ENCODE data around the gene DCAF4L1.

Gene DCAF4L1

GRCh38 chr4:41985151-41985550 lies 3.6 kb downstream of the DCAF4L1 start:
- TF ChIP-seq CTCF (IDR thresholded peaks at IDR 0.05; ENCODE audit: borderline replicate concordance, insufficient read depth, low read depth, low read length): no peak
- no peak overlapping the region for H3K4me3 ChIP-seq (ENCODE audit: low read depth, low read length)

DNA sequence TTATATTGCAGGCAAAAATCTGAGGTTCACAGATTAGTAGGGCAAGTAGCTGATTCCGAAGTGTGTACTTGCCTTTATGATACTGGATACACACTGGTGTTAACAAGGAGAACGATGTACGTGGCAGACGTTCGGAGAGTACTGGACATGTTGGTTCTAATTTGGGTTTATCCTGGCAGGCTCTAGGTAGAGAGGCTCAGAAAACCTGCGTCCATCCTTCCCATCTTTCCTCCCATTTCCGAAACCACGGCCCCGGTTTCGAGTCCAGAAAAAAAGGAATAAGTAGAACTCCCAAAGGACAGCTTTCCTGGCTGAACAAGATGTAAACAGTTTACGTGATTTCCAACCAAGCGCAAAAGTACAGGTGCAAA lies 8.4 kb downstream of the DCAF4L1 start:
- peak overlapping the region; percentile 97 for H3K4me3 ChIP-seq (ENCODE audit: low read depth, low read length)
- no peak for TF ChIP-seq CTCF (IDR thresholded peaks at IDR 0.05; ENCODE audit: borderline replicate concordance, insufficient read depth, low read depth, low read length)

DNA sequence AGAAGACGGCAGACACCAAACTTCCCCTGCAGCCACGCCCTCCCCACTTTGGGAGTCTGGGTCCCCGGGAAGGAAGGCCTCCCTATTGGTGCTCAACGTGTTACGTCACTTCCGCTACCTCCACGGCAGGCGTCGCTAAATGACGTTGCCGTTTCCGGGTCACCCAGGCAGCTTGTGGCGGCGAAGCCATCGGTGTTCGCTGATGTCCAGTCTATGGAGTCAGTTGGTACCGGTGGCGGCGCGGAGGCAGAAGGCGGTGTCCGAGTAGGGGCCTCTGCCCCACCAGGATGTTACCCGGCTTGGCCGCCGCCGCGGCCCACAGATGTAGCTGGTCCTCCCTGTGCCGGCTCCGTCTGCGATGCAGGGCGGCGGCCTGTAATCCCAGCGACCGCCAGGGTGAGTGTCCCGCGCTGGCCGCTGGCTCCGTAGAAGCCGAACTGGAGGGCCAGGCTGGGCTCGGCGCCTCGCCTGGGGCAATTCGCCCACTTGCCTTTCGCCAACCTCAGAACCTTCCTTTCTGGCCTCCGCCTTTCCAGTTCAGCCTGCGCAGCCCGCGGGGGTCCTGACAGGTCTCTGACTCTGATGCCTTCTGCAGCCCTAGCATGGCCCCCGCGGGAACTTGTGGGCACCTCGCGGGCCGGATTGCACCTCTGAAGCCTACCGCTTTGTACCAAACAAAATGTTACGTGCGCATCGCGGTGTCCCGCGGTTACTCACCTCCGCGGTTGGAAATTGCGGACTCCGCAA lies 9.0 kb downstream of the DCAF4L1 start, which contains the start of gene SLC30A9:
TSS of gene SLC30A9 (plus strand) at position 166 of the 747 bp plus-strand sequence. CDS start at position 288, 122 bp downstream.
- TF ChIP-seq CTCF (IDR thresholded peaks at IDR 0.05; ENCODE audit: borderline replicate concordance, insufficient read depth, low read depth, low read length): peak; percentile 43; the same call in 1 of the 2 replicates
- H3K4me3 ChIP-seq (ENCODE audit: low read depth, low read length): peak within 1 kb of the TSS; percentile 97

- no peak for TF ChIP-seq CTCF (IDR thresholded peaks at IDR 0.05; ENCODE audit: borderline replicate concordance, insufficient read depth, low read depth, low read length)
- H3K4me3 ChIP-seq (ENCODE audit: low read depth, low read length): no peak overlapping the region
Observed at GRCh38 chr4:41991916-41992767, 10.6 kb downstream of the DCAF4L1 start.

DNA sequence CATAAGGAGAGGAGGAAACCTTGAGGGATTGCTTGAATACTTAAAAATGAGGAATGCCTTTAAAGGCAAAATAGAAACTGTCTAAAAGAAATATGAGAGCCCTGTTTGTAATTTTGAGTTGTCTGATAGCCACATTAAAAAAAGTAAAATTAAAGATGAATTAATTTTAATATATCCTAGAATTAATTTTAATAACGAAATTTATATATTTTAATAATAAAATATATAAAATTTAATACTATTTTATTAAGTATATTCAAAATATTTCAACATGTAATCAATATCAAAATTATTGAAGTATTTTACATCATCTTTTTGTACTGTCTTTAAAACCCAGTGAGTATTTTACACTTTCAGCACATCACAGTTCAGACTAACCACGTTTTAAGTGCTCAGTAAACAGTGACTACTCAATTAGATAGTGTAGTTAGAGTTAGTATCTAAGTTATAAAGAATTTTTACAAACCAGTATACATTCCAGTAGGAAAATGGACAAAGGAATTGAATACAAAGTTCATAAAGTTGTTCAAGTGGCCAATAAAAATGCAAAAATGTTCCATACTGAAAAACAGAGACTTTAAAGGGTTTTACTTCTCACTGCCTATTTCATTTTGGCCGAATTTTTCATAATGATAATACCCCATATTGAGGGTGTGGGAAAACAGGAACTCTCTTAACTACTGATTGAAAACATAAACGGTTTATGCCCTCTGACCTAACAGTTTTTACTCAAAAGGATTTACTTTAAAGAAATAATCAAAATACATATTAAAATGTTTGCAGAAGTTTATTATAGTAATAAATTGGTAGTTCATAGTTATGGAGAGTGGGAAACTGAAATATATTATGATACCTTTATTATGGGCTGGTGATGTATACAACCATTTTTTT lies 11.7 kb downstream of the DCAF4L1 start:
- no peak overlapping the region for H3K4me3 ChIP-seq (ENCODE audit: low read depth, low read length)
- no peak for TF ChIP-seq CTCF (IDR thresholded peaks at IDR 0.05; ENCODE audit: borderline replicate concordance, insufficient read depth, low read depth, low read length)

- no peak for TF ChIP-seq CTCF (IDR thresholded peaks at IDR 0.05; ENCODE audit: borderline replicate concordance, insufficient read depth, low read depth, low read length)
- no peak overlapping the region for H3K4me3 ChIP-seq (ENCODE audit: low read depth, low read length)
Observed at GRCh38 chr4:41994461-41994985, 13.0 kb downstream of the DCAF4L1 start.

Data from GM12875 (cell line).